22Rv1 (cell line): ENCODE measurements around the gene HSPB1.

Experiments used
- ZFX ChIP-seq: fragments of 450-650 bp; IDR thresholded peaks from 2 replicates; pipeline ENCODE4 v1.6.1; 2017; ENCODE audit warnings: antibody characterized with exemption, borderline replicate concordance
- TF ChIP-seq, protein P1 (sequence below): fragments of 450-650 bp; IDR thresholded peaks from 2 replicates; pipeline ENCODE4 v1.5.1; 2017; ENCODE audit warnings: mild to moderate bottlenecking

DNA sequence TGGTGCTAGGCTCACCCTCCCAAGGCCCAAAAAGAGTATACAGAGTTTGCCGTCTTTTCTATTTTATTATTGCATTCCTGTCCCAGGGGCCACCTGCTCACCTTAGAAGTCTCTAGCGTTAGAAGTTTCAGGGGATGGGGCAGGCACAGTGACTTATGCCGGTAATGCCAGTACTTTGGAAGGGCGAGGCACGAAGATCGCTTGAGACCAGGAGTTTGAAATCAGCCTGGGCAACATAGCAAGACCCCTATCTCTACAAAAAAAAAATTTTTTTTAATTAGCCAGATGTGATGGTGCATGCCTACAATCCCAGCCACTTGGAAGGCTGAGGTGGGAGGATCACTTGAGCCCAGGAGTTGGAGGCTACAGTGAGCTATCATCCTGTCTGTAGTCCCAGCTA, 30.3 kb upstream of the HSPB1 start:
- TF ChIP-seq, protein P1, sequence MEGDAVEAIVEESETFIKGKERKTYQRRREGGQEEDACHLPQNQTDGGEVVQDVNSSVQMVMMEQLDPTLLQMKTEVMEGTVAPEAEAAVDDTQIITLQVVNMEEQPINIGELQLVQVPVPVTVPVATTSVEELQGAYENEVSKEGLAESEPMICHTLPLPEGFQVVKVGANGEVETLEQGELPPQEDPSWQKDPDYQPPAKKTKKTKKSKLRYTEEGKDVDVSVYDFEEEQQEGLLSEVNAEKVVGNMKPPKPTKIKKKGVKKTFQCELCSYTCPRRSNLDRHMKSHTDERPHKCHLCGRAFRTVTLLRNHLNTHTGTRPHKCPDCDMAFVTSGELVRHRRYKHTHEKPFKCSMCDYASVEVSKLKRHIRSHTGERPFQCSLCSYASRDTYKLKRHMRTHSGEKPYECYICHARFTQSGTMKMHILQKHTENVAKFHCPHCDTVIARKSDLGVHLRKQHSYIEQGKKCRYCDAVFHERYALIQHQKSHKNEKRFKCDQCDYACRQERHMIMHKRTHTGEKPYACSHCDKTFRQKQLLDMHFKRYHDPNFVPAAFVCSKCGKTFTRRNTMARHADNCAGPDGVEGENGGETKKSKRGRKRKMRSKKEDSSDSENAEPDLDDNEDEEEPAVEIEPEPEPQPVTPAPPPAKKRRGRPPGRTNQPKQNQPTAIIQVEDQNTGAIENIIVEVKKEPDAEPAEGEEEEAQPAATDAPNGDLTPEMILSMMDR = no peak
- no peak for TF ChIP-seq ZFX
